ENCODE measurements around the gene CTNND2. TPM values are rescaled to one million over a fixed set of nuclear protein-coding genes. Genes with fewer than 3 reads are reported as not detected.

The CTNND2 gene
- total RNA-seq, 1 experiment from 2014 or later: 7.0 TPM

- no peak for TF ChIP-seq CTCF (conservative IDR thresholded peaks at IDR 0.05)
- Histone ChIP-seq H3T11ph (ENCODE audit: low read length) (no peak overlapping the region), H2BK15ac (ENCODE audit: low read depth, low read length) (no peak overlapping the region), H2AK5ac (ENCODE audit: insufficient read length, low read length) (no peak overlapping the region), H4K20me1 (ENCODE audit: control insufficient read depth, insufficient read depth, insufficient read length) (no peaks in the 10 kb centered on the region), H3K23ac (ENCODE audit: insufficient read length, low read depth, low read length) (no peak overlapping the region), H3K9ac (ENCODE audit: extremely low read depth, insufficient read length, low read length) (no peak overlapping the region), H3K14ac (ENCODE audit: insufficient read depth, low read length) (no peak overlapping the region), H2BK12ac (ENCODE audit: insufficient read length, low read depth, low read length) (no peak overlapping the region), H3K4me2 (ENCODE audit: insufficient read depth, insufficient read length, low read length) (no peak overlapping the region), H4K5ac (ENCODE audit: insufficient read length, low read depth, low read length) (no peak overlapping the region), H3K4ac (ENCODE audit: low read depth, low read length) (no peak overlapping the region), H3K4me1 (ENCODE audit: insufficient read depth, low read length) (no peaks in the 10 kb centered on the region), H2BK120ac (ENCODE audit: low read depth, low read length, poor library complexity, severe bottlenecking) (no peak overlapping the region), H4K91ac (ENCODE audit: insufficient read length, low read depth, low read length) (no peak overlapping the region), H3K18ac (ENCODE audit: insufficient read length, low read depth, low read length) (no peak overlapping the region), H3K9me3 (ENCODE audit: control insufficient read depth, low read depth, low read length) (no peaks in the 10 kb centered on the region), H3K23me2 (ENCODE audit: insufficient read length, low read depth, low read length, poor library complexity, severe bottlenecking) (no peaks in the 10 kb centered on the region), H2AFZ (ENCODE audit: low read length) (no peak overlapping the region), H3K56ac (ENCODE audit: insufficient read length, low read depth, low read length) (no peak overlapping the region), H2BK5ac (ENCODE audit: insufficient read length, low read length) (no peak overlapping the region), H2BK20ac (ENCODE audit: low read depth, low read length, poor library complexity, severe bottlenecking) (no peak overlapping the region), H3K79me1 (ENCODE audit: insufficient read depth, low read depth, low read length, poor library complexity, severe bottlenecking) (no peaks in the 10 kb centered on the region), H3K27ac (ENCODE audit: insufficient read length, low read depth, low read length) (no peak overlapping the region), H3K27me3 (ENCODE audit: insufficient read depth, low read length) (no peaks in the 10 kb centered on the region), H3K79me2 (ENCODE audit: insufficient read depth, low read length) (no peaks in the 10 kb centered on the region), H4K8ac (replicated peaks; ENCODE audit: insufficient read length, low read depth, low read length) (no peak overlapping the region)
- H3K36me3 Mint-ChIP-seq (ENCODE audit: insufficient read depth in 1 of 3, low read depth in 3 of 3): peaks cover 0 to 4% (median 3%) of the 10 kb centered on the region in 3 experiments; a peak in 4 of 7 replicates
- DNase-seq: no peak
- H3K27me3 Mint-ChIP-seq (ENCODE audit: low read depth): no peaks in the 10 kb centered on the region
- WGBS (ENCODE audit: extremely low coverage, insufficient read length, low lambda C conversion rate): no CpG with 5 or more reads among the region's 1 CpG
- H3K4me3 Mint-ChIP-seq: no peak overlapping the region
- no peak overlapping the region for H3K27ac Mint-ChIP-seq
- H3K4me1 Mint-ChIP-seq: no peaks in the 10 kb centered on the region
- H3K9me3 Mint-ChIP-seq: peaks cover 0 to 3% of the 10 kb centered on the region in 2 experiments; a peak in 2 of 5 replicates
Observed at GRCh38 chr5:11224436-11225187, 679.6 kb downstream of the CTNND2 start.
